HepG2 (cell line): Measurements from ENCODE around the gene SOX9. TPM values are rescaled to one million over a fixed set of nuclear protein-coding genes. Genes with fewer than 3 reads are reported as not detected.

Experiments used
- ARNT2 ChIP-seq: sonication (generic); formaldehyde crosslinking; IDR thresholded peaks from 2 replicates; pipeline ENCODE4 v1.8.0; 2022; ENCODE audit warnings: mild to moderate bottlenecking, low read depth, missing genetic modification reagents, moderate library complexity
- ATRX ChIP-seq: sonication (generic); formaldehyde crosslinking; IDR thresholded peaks from 2 replicates; pipeline ENCODE4 v1.4.0; 2020; ENCODE audit warnings: missing genetic modification reagents, borderline replicate concordance
- CEBPG ChIP-seq: IDR thresholded peaks from 2 replicates; pipeline ENCODE4 v1.6.1; 2016
- DNMT3B ChIP-seq: conservative IDR thresholded peaks from 2 replicates; pipeline ENCODE4 v1.6.1; 2016; ENCODE audit warnings: missing biosample characterization, control low read depth
- GATA4 ChIP-seq: sonication (generic); IDR thresholded peaks from 2 replicates; pipeline ENCODE4 v1.6.1; 2016; ENCODE audit warnings: antibody characterized with exemption, low read depth, borderline replicate concordance
- HMG20A ChIP-seq: IDR thresholded peaks from 2 replicates; pipeline ENCODE4 v1.6.1; 2016; ENCODE audit warnings: borderline replicate concordance
- ISL2 ChIP-seq: sonication (generic); formaldehyde crosslinking; IDR thresholded peaks from 2 replicates; pipeline ENCODE4 v1.5.0; 2020; ENCODE audit warnings: missing genetic modification reagents
- KDM4B ChIP-seq: sonication (generic); formaldehyde crosslinking; IDR thresholded peaks from 2 replicates; pipeline ENCODE4 v1.4.0; 2020; ENCODE audit warnings: missing genetic modification reagents
- NFE2L2 ChIP-seq: fragments of 150-350 bp; IDR thresholded peaks from 2 replicates; pipeline ENCODE4 v1.6.1; 2014; ENCODE audit warnings: low read length
- NR2C2 ChIP-seq: sonication (generic); formaldehyde crosslinking; IDR thresholded peaks from 2 replicates; pipeline ENCODE4 v1.4.0; 2020; ENCODE audit warnings: missing genetic modification reagents, mild to moderate bottlenecking, moderate library complexity, borderline replicate concordance
- SOX6 ChIP-seq, 2 experiments: fragments of 450-650 bp in 1 of 2; sonication (generic) in 1 of 2; formaldehyde crosslinking in 1 of 2; IDR thresholded peaks; 2 replicates each; pipeline versions ENCODE4 v1.4.0 to v1.6.1; 2017 to 2020; ENCODE audit warnings: antibody characterized with exemption in 1 of 2, mild to moderate bottlenecking in 1 of 2, missing genetic modification reagents in 1 of 2
- TMF1 ChIP-seq: sonication (generic); formaldehyde crosslinking; IDR thresholded peaks from 2 replicates; pipeline ENCODE4 v1.8.1; 2022; ENCODE audit warnings: low read depth, missing genetic modification reagents
- U2AF1 ChIP-seq: fragments of 200-400 bp; formaldehyde crosslinking; optimal IDR thresholded peaks from 2 replicates; pipeline ENCODE3; 2017; ENCODE audit warnings: mild to moderate bottlenecking, low read depth, low read length
- ZHX1 ChIP-seq: sonication (generic); formaldehyde crosslinking; IDR thresholded peaks from 2 replicates; pipeline ENCODE4 v1.8.1; 2022; ENCODE audit warnings: low read depth, mild to moderate bottlenecking, missing genetic modification reagents
- ZNF138 ChIP-seq: sonication (generic); formaldehyde crosslinking; IDR thresholded peaks from 2 replicates; pipeline ENCODE4 v1.5.0; 2020; ENCODE audit warnings: mild to moderate bottlenecking, low read depth, missing genetic modification reagents
- ZNF30 ChIP-seq: sonication (generic); formaldehyde crosslinking; IDR thresholded peaks from 2 replicates; pipeline ENCODE4 v1.5.0; 2020; ENCODE audit warnings: mild to moderate bottlenecking, missing genetic modification reagents
- ZNF331 ChIP-seq: sonication (generic); formaldehyde crosslinking; IDR thresholded peaks from 2 replicates; pipeline ENCODE4 v1.4.0; 2020; ENCODE audit warnings: missing genetic modification reagents
- ZNF513 ChIP-seq: sonication (generic); formaldehyde crosslinking; conservative IDR thresholded peaks from 2 replicates; pipeline ENCODE4 v1.5.0; 2020; ENCODE audit warnings: missing genetic modification reagents
- ZNF720 ChIP-seq: sonication (generic); formaldehyde crosslinking; IDR thresholded peaks from 2 replicates; pipeline ENCODE4 v1.4.0; 2020; ENCODE audit warnings: missing genetic modification reagents
- ZNF800 ChIP-seq: sonication (generic); formaldehyde crosslinking; IDR thresholded peaks from 2 replicates; pipeline ENCODE4 v1.4.0; 2020; ENCODE audit warnings: missing genetic modification reagents
- ZUFSP ChIP-seq: sonication (generic); formaldehyde crosslinking; IDR thresholded peaks from 2 replicates; pipeline ENCODE4 v1.9.0; 2021; ENCODE audit warnings: missing genetic modification reagents, mild to moderate bottlenecking, borderline replicate concordance
- polyA plus RNA-seq, 8 experiments: library from polyadenylated mRNA; depleted of rRNA in 3 of 8; stranded (reverse) in 7 of 8; unstranded in 1 of 8; fragments of >200 nt; fragmentation: Illumina TruSeq in 4 of 8; extraction: Trizol in 4 of 8; gene quantifications; 2 replicates each; pipeline versions ENCODE4 v1.2.1 to v1.2.3, GENCODE V29; 2011 to 2016; ENCODE audit warnings: low read depth in 4 of 8, missing spikeins in 1 of 8, mixed read lengths in 1 of 8; ENCODE audit not compliant: insufficient read depth in 1 of 8
- total RNA-seq, 5 experiments: library from RNA; depleted of rRNA; stranded (reverse); fragments of >200 nt; fragmentation: Illumina TruSeq; extraction: Trizol; gene quantifications; 2 replicates each; pipeline ENCODE4 v1.2.3, GENCODE V29; 2016; ENCODE audit warnings: low read depth in 1 of 5

Gene SOX9
- total and polyA plus RNA-seq, 2 of the 13 experiments (the other 11 are each of a cell fraction or from before 2014, with no cell fraction given), result 16.1 to 27.6 TPM

GRCh38 chr17:72126575-72127486 lies 6.0 kb downstream of the SOX9 start (continued):
- TF ChIP-seq CEBPG (peak; percentile 4; the same call in 1 of the 2 replicates), ARNT2 (CRISPR knock-in tag) (no peak), ZNF30 (CRISPR knock-in tag) (no peak), HMG20A (CRISPR knock-in tag) (peak; percentile 81), GATA4 (no peak), ZHX1 (CRISPR knock-in tag) (no peak), NR2C2 (CRISPR knock-in tag) (no peak), KDM4B (peak; percentile 62; the same call in 1 of the 2 replicates), DNMT3B (CRISPR knock-in tag) (no peak), U2AF1 (peak; percentile 28), ZNF513 (CRISPR knock-in tag) (no peak), SOX6 (IDR thresholded peaks at IDR 0.05) (no peak), SOX6 (CRISPR knock-in tag; IDR thresholded peaks at IDR 0.05) (peak; percentile 78), ZNF138 (CRISPR knock-in tag) (no peak), ATRX (no peak), ZNF800 (no peak), ISL2 (no peak), NFE2L2 (no peak), ZNF331 (CRISPR knock-in tag) (peak; percentile 54; the same call in 1 of the 2 replicates), ZNF720 (no peak), TMF1 (CRISPR knock-in tag) (no peak), ZUFSP (CRISPR knock-in tag) (no peak)
